H9 (cell line): ENCODE data around the gene MPHOSPH10. TPM values are rescaled to one million over a fixed set of nuclear protein-coding genes. Genes with fewer than 3 reads are reported as not detected.
A peak's percentile ranks its signal among the peaks of the same experiment; 100 is the strongest.

Experiments used
- DNase-seq: peaks from one replicate; pipeline ENCODE4 v3.0.0-alpha.2; 2017
- H2AFZ ChIP-seq: one replicate; pipeline ENCODE4 v1.6.1; 2013; ENCODE audit warnings: mild to moderate bottlenecking, low read length, control low read depth, moderate library complexity
- H2AK5ac ChIP-seq: 2 replicates; pipeline ENCODE4 v1.6.1; 2013; ENCODE audit warnings: low read length, control low read depth, mixed read lengths; ENCODE audit not compliant: insufficient read length
- H2BK120ac ChIP-seq: one replicate; pipeline ENCODE4 v1.6.1; 2013; ENCODE audit warnings: low read depth, mild to moderate bottlenecking, low read length, control low read depth, inconsistent platforms; ENCODE audit not compliant: poor library complexity, severe bottlenecking
- H2BK12ac ChIP-seq: 2 replicates; pipeline ENCODE4 v1.6.1; 2013; ENCODE audit warnings: low read length, control low read depth, mixed read lengths, low read depth; ENCODE audit not compliant: insufficient read length
- H2BK15ac ChIP-seq: 2 replicates; pipeline ENCODE4 v1.6.1; 2013; ENCODE audit warnings: low read depth, low read length, control low read depth
- H2BK20ac ChIP-seq: one replicate; pipeline ENCODE4 v1.6.1; 2013; ENCODE audit warnings: low read depth, mild to moderate bottlenecking, low read length, control low read depth, inconsistent platforms; ENCODE audit not compliant: poor library complexity, severe bottlenecking
- H2BK5ac ChIP-seq: 2 replicates; pipeline ENCODE4 v1.6.1; 2013; ENCODE audit warnings: low read length, control low read depth, mixed read lengths; ENCODE audit not compliant: insufficient read length
- H3K14ac ChIP-seq: 2 replicates; pipeline ENCODE4 v1.6.1; 2013; ENCODE audit warnings: low read length, control low read depth; ENCODE audit not compliant: insufficient read depth
- H3K18ac ChIP-seq: 2 replicates; pipeline ENCODE4 v1.6.1; 2013; ENCODE audit warnings: low read depth, mild to moderate bottlenecking, mixed read lengths, low read length, control low read depth; ENCODE audit not compliant: insufficient read length
- H3K23ac ChIP-seq: 2 replicates; pipeline ENCODE4 v1.6.1; 2013; ENCODE audit warnings: low read length, control low read depth, mixed read lengths, low read depth; ENCODE audit not compliant: insufficient read length
- H3K23me2 ChIP-seq: 2 replicates; pipeline ENCODE4 v1.6.1; 2013; ENCODE audit warnings: low read depth, mild to moderate bottlenecking, mixed read lengths, low read length, control low read depth; ENCODE audit not compliant: insufficient read length, poor library complexity, severe bottlenecking
- H3K27ac ChIP-seq: 2 replicates; pipeline ENCODE4 v1.5.1; 2013; ENCODE audit warnings: low read length, control low read depth, mixed read lengths, low read depth; ENCODE audit not compliant: insufficient read length
- H3K27me3 ChIP-seq: 2 replicates; pipeline ENCODE4 v1.6.1; 2013; ENCODE audit warnings: low read length, control low read depth, inconsistent platforms; ENCODE audit not compliant: insufficient read depth
- H3K4ac ChIP-seq: 2 replicates; pipeline ENCODE4 v1.6.1; 2013; ENCODE audit warnings: low read depth, mild to moderate bottlenecking, control low read depth, inconsistent platforms, low read length, moderate library complexity
- H3K4me1 ChIP-seq: 2 replicates; pipeline ENCODE4 v1.6.1; 2013; ENCODE audit warnings: low read length, control low read depth, inconsistent platforms; ENCODE audit not compliant: insufficient read depth
- H3K4me2 ChIP-seq: 2 replicates; pipeline ENCODE4 v1.6.1; 2013; ENCODE audit warnings: low read length, control low read depth, mixed read lengths; ENCODE audit not compliant: insufficient read length, insufficient read depth
- H3K56ac ChIP-seq: 2 replicates; pipeline ENCODE4 v1.6.1; 2013; ENCODE audit warnings: low read depth, mild to moderate bottlenecking, mixed read lengths, low read length, control low read depth; ENCODE audit not compliant: insufficient read length
- H3K79me1 ChIP-seq: 2 replicates; pipeline ENCODE4 v1.6.1; 2013; ENCODE audit warnings: low read depth, mild to moderate bottlenecking, moderate library complexity, low read length, control low read depth, inconsistent platforms; ENCODE audit not compliant: insufficient read depth, poor library complexity, severe bottlenecking
- H3K79me2 ChIP-seq: 2 replicates; pipeline ENCODE4 v1.6.1; 2013; ENCODE audit warnings: low read length, control low read depth, inconsistent platforms; ENCODE audit not compliant: insufficient read depth
- H3K9ac ChIP-seq: 2 replicates; pipeline ENCODE4 v1.6.1; 2013; ENCODE audit warnings: low read length, control low read depth, mixed read lengths; ENCODE audit not compliant: insufficient read length; ENCODE audit errors: extremely low read depth
- H3K9me3 ChIP-seq: one replicate; pipeline ENCODE4 v1.6.1; 2013; ENCODE audit warnings: low read depth, low read length, inconsistent platforms; ENCODE audit not compliant: control insufficient read depth
- H3T11ph ChIP-seq: one replicate; pipeline ENCODE4 v1.6.1; 2013; ENCODE audit warnings: mild to moderate bottlenecking, low read length, control low read depth, inconsistent platforms
- H4K20me1 ChIP-seq: one replicate; pipeline ENCODE4 v1.6.1; 2013; ENCODE audit not compliant: control insufficient read depth, insufficient read length, insufficient read depth
- H4K5ac ChIP-seq: 2 replicates; pipeline ENCODE4 v1.6.1; 2013; ENCODE audit warnings: low read depth, mild to moderate bottlenecking, mixed read lengths, low read length, control low read depth; ENCODE audit not compliant: insufficient read length
- H4K8ac ChIP-seq: replicated peaks from 2 replicates; pipeline ENCODE4 v1.6.1; 2013; ENCODE audit warnings: low read length, control low read depth, mixed read lengths, low read depth; ENCODE audit not compliant: insufficient read length
- H4K91ac ChIP-seq: 2 replicates; pipeline ENCODE4 v1.6.1; 2013; ENCODE audit warnings: low read depth, mild to moderate bottlenecking, moderate library complexity, mixed read lengths, low read length, control low read depth; ENCODE audit not compliant: insufficient read length
- H3K27ac Mint-ChIP-seq, 3 experiments: 2 replicates in 2 of 3; 3 replicates in 1 of 3; pipeline ENCODE4 v1.8.0; 2020 to 2021; ENCODE audit warnings: mixed read lengths in 3 of 3, mild to moderate bottlenecking in 1 of 3, moderate library complexity in 1 of 3
- H3K27me3 Mint-ChIP-seq: 2 replicates; pipeline ENCODE4 v1.8.0; 2021; ENCODE audit warnings: low read depth, mild to moderate bottlenecking, moderate library complexity, mixed read lengths
- H3K36me3 Mint-ChIP-seq, 3 experiments: 2 replicates in 2 of 3; 3 replicates in 1 of 3; pipeline ENCODE4 v1.8.0; 2020 to 2021; ENCODE audit warnings: low read depth in 3 of 3, mixed read lengths in 3 of 3; ENCODE audit not compliant: insufficient read depth in 1 of 3
- H3K4me1 Mint-ChIP-seq, 2 experiments: 2 replicates each; pipeline ENCODE4 v1.8.0; 2020; ENCODE audit warnings: mixed read lengths in 2 of 2
- H3K4me3 Mint-ChIP-seq, 2 experiments: 2 replicates in 1 of 2; 3 replicates in 1 of 2; pipeline ENCODE4 v1.8.0; 2020 to 2021; ENCODE audit warnings: mild to moderate bottlenecking in 2 of 2, mixed read lengths in 2 of 2, moderate library complexity in 1 of 2
- H3K9me3 Mint-ChIP-seq, 2 experiments: 2 replicates in 1 of 2; 3 replicates in 1 of 2; pipeline ENCODE4 v1.8.0; 2020; ENCODE audit warnings: mild to moderate bottlenecking in 2 of 2, mixed read lengths in 2 of 2, moderate library complexity in 1 of 2
- CTCF ChIP-seq: fragments of 200-600 bp; sonication (generic); conservative IDR thresholded peaks from 3 replicates; pipeline ENCODE4 v1.8.0; 2021; ENCODE audit warnings: antibody characterized with exemption, mild to moderate bottlenecking
- WGBS: extraction: QIAGEN DNeasy Blood & Tissue Kit; methylation state at CpG from one replicate; pipeline ENCODE4 v1.1.7; 2013; ENCODE audit warnings: missing lambda C conversion rate, low lambda C conversion rate, mixed read lengths; ENCODE audit not compliant: insufficient read length; ENCODE audit errors: extremely low coverage; 5-methylcytosine and 5-hydroxymethylcytosine counted together
- total RNA-seq: library from RNA; stranded (reverse); gene quantifications from 2 replicates; pipeline ENCODE4 v1.2.1, GENCODE V29; 2021

Gene MPHOSPH10
- total RNA-seq, 1 experiment from 2014 or later, result 42.1 TPM

- Histone ChIP-seq H2BK120ac (no peak overlapping the region), H4K20me1 (no peaks in the 10 kb centered on the region), H2AK5ac (no peak overlapping the region), H4K91ac (no peak overlapping the region), H3K23ac (no peak overlapping the region), H3K4ac (no peak overlapping the region), H3K79me2 (no peaks in the 10 kb centered on the region), H2BK20ac (no peak overlapping the region), H3K79me1 (no peaks in the 10 kb centered on the region), H3K27ac (no peak overlapping the region), H3K56ac (no peak overlapping the region), H3K23me2 (no peaks in the 10 kb centered on the region), H2AFZ (no peak overlapping the region), H3K9me3 (no peaks in the 10 kb centered on the region), H3K4me2 (no peak overlapping the region), H3K27me3 (no peaks in the 10 kb centered on the region), H3K4me1 (no peaks in the 10 kb centered on the region), H4K8ac (no peak overlapping the region), H4K5ac (no peak overlapping the region), H3K9ac (no peak overlapping the region), H2BK12ac (no peak overlapping the region), H3K14ac (no peak overlapping the region), H2BK5ac (no peak overlapping the region), H2BK15ac (no peak overlapping the region), H3T11ph (no peak overlapping the region), H3K18ac (no peak overlapping the region)
- Mint-ChIP-seq H3K4me1 (no peaks in the 10 kb centered on the region), H3K27me3 (no peaks in the 10 kb centered on the region), H3K36me3 (peaks cover 14 to 51% (median 28%) of the 10 kb centered on the region in 3 experiments; a peak in 6 of 7 replicates), H3K9me3 (no peaks in the 10 kb centered on the region), H3K27ac (peak overlapping the region in 2 of 3 experiments; percentile 62 to 82; a peak in 3 of 7 replicates), H3K4me3 (no peak overlapping the region)
- WGBS, result no CpG with 5 or more reads among the region's 6 CpGs
- DNase-seq, result no peak
- no peak for TF ChIP-seq CTCF
These were observed 10.2 kb upstream of the MPHOSPH10 start for GRCh38 chr2:71120195-71120594.
